GM21786 (cell line): Measurements from ENCODE around the gene DERL2.
"Not testable (repeated sequence)": the region's sequence is repeated elsewhere in the genome, so short reads cannot be mapped to it uniquely, and the experiment has no call there.

ENCODE experiments used
- ATAC-seq: cut with Tn5 transposase; IDR thresholded peaks from one replicate; pipeline ENCODE4 v1.9.1; 2021; ENCODE audit not compliant: unreplicated experiment

The DERL2 gene

GRCh38 chr17:5438716-5439445 is 47.1 kb downstream of the DERL2 start, which contains the start of gene C1QBP:
C1QBP (minus strand) TSS chr17:5439155; CDS start chr17:5439073, 82 bp downstream.
- peak; percentile 79 for ATAC-seq

GRCh38 chr17:5437721-5438317 is 48.2 kb downstream of the DERL2 start:
- no peak for ATAC-seq

- ATAC-seq: not testable (repeated sequence)
Measured at GRCh38 chr17:5435781-5436315, 50.1 kb downstream of the DERL2 start.

DNA sequence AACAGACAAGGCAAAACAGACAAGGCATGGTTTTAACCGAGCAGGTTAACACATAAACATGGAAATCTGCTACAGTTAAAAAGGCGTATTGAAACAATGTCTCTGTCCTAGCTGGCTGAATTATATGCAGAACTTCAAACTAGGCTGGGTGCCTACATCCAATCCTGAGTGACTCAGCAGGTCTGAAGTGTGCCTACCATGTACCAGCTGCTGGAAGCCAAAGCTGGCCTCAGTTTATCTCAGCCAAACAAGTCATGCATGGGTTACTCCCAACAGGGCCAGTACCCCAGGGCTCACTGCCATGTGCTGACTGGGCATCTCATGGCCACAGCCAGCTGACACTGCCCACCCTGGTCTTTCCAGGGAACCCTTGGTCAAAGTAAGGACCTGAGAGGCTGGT is 51.0 kb downstream of the DERL2 start:
- no peak for ATAC-seq

DNA sequence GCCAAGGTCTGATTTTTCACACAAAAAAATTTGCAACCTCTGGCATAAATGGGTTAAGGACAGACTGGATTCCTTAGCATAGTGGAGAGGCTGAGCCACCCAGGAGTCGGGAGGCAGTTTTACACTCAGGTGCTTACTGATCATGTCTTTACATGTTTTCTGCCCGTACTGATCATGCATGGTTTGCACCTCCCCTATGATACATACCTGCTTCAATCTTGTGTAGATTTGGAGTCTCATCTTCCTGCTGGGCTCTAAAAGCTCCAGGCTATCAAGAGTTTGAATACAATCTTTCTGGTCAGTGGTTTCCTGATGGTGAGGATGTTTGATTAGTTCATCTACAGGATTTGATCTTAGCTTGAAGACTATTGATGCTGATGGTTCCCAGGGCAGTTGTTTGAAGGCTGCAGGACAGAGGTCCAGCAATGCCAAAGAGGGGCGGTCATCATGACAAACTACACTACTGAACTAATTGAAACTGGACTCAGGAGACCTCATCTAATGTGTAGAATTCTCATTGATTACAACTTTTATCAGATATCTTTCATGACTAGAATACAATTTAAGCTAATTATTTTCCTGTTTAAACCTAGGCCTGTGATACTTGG is 53.9 kb downstream of the DERL2 start:
- no peak for ATAC-seq

GRCh38 chr17:5431234-5431633 is 54.7 kb downstream of the DERL2 start:
- not testable (repeated sequence) for ATAC-seq

DNA sequence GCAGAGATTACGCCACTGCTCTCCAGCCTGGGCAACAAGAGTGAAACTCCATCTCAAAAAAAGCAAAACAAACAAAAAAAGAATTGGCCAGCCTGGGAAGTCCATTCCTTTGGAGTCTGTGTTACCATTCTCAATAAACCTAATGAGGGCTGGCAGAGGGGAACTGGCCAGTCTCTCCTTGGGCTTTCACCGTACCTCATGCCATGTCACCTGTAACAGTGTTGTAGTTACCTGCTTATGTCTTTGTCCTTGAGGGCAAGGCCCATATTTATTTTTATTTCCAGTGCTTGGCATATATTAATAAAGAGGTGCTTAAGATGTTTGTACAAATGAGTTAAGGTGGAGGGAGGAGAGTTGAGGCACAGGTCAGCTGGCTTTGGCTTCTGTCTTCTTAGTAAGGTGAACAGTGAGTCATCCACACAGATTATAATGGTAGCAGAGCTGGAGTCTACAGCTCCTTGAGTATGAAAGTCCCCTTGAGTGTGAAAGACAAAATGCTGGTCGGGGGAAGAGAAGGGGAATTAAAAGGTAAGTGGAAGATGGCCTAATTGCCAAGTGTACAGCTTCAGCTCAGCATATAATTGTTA is 55.5 kb downstream of the DERL2 start:
- no peak for ATAC-seq

DNA sequence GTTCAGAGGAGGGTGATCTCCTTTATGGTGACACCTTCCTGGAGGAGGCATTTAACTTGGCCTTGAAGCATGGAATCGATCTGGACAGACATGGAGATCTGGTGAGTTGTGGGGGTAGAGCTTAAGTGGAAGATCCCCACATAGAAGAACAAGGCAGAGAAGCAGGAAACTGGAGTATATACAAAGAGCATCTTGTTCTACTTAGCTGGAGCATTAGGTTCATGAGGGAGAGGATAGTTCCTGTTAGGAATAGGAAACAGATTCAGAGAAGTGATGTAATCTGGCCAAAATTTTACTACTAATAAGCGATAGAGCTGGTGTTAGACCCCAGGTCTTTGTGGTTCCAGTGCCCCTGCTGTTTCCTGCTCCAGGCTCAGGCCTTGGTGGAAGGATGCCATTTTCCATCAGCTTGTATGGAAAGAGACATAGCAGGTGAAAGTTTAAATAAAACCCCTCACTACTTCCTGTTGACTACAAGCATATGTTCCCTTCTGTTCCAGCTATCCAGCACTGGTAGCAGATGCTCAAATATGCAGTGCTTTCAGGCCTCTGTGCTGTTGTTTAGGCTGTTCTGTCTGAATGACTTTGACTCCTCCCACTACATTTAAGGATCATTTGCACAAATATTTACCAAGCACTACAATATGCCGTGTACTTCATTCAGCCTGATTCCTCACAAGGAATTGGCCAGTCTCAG is 56.6 kb downstream of the DERL2 start:
- no peak for ATAC-seq

- no peak for ATAC-seq
Measured at GRCh38 chr17:5425826-5426225, 60.2 kb downstream of the DERL2 start.

DNA sequence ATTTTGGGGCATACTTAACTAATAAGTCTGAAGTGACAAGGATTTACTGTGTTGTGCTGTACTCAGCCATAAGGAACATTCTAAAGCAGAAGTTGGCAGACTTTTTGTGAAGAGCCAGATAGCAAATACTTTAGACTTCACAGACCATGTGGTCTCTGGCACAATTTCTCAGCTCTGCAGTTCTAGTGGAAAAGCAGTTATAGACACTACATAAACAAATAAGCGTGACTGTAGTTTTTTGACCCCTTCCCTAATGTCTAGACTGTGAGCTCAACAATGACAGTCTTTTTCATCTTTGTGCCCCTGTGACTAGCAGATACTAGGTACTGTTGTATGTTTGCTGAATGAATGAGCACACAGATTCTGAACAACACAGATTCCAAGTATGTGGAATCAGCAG is 61.1 kb downstream of the DERL2 start:
- no peak for ATAC-seq

- ATAC-seq: no peak
Measured at GRCh38 chr17:5422505-5422904, 63.5 kb downstream of the DERL2 start.
